H54 (cell line): Measurements from ENCODE around the gene SULF2.
"Not testable (repeated sequence)": the region's sequence is repeated elsewhere in the genome, so short reads cannot be mapped to it uniquely, and the experiment has no call there.

ENCODE experiments used
- DNase-seq: peaks from one replicate; pipeline ENCODE4 v3.0.0; 2011; ENCODE audit warnings: low spot score, mixed read lengths; ENCODE audit not compliant: insufficient read length
- FAIRE-seq: peaks from 3 replicates; lab custom pipeline; 2011; peaks lifted over from hg19 to GRCh38; lab: Jason Lieb, UNC
- POLR2A ChIP-seq: IDR thresholded peaks from 2 replicates; pipeline ENCODE4 v1.6.1; 2011; ENCODE audit warnings: low read depth, mild to moderate bottlenecking, low read length

The SULF2 gene

GRCh38 chr20:47815416-47815806 lies 30.1 kb upstream of the SULF2 start:
- no peak for TF ChIP-seq POLR2A
- FAIRE-seq (no peak), DNase-seq (no peak)

- no peak for TF ChIP-seq POLR2A
- FAIRE-seq (no peak), DNase-seq (no peak)
These were observed 29.5 kb upstream of the SULF2 start for GRCh38 chr20:47814632-47815415.

- DNase-seq (no peak), FAIRE-seq (no peak)
- no peak for TF ChIP-seq POLR2A
These were observed 25.6 kb upstream of the SULF2 start for GRCh38 chr20:47810721-47811347.

GRCh38 chr20:47810116-47810677 lies 24.9 kb upstream of the SULF2 start:
- DNase-seq (no peak), FAIRE-seq (no peak)
- TF ChIP-seq POLR2A = no peak

GRCh38 chr20:47809161-47809960 lies 24.1 kb upstream of the SULF2 start:
- no peak for FAIRE-seq
- no peak for TF ChIP-seq POLR2A
- no peak for DNase-seq

- TF ChIP-seq POLR2A = no peak
- FAIRE-seq = no peak
- no peak for DNase-seq
These were observed 20.7 kb upstream of the SULF2 start for GRCh38 chr20:47805951-47806350.

- not testable (repeated sequence) for DNase-seq, FAIRE-seq
These were observed 19.7 kb upstream of the SULF2 start for GRCh38 chr20:47804972-47805371.

DNA sequence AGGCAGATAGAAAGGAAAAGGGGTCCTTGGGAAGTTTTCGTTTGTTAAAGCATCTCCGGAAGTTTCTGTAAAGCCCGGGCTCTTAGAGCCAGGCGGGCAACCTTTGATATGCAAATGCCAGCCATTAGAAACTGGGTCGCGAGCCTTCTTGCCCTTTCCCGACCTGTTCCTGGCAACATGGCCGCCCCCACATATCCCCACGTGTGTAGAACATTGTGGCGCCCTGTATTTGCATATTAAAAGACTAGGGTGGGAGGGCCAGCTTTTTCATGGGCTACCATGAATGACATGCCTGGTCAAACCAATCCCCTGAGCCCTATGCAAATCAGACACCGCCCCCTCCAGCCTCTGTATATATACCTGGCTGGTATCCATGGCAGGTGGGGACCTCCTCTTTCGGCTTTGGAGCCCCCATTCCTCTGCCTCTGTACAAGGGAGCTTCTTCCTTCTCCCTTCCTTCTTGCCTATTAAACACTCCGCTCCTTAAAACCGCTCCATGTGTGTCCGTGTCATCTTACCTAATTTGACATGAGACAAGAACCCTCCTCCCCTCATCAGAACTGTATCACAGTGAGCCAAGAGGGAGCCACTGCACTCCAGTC lies 19.0 kb upstream of the SULF2 start:
- not testable (repeated sequence) for DNase-seq, FAIRE-seq

- TF ChIP-seq POLR2A = no peak
- no peak for FAIRE-seq
- no peak for DNase-seq
These were observed 17.7 kb upstream of the SULF2 start for GRCh38 chr20:47802975-47803374.

- DNase-seq (no peak), FAIRE-seq (no peak)
- no peak for TF ChIP-seq POLR2A
These were observed 17.1 kb upstream of the SULF2 start for GRCh38 chr20:47802226-47802920.

DNA sequence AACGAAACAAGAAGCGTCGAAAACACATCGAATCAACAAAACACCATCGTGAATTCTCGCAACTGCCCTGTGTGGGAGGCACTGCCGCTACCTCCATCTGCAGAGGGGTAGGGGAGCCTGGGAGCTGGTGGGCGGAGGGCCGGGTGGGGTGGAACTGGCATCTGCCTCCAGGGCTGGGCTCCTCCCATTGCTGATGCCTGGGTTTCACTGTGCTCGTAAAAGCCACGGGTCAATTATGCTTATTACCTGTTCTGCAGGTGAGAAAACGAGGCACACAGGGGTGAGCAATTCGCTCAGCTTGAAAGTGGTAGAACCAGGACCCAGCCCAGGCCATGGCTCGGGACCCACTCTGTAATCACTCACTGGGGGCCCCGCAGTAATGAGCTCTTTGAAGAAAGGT lies 16.5 kb upstream of the SULF2 start:
- DNase-seq (no peak), FAIRE-seq (no peak)
- TF ChIP-seq POLR2A = no peak

GRCh38 chr20:47801079-47801478 lies 15.8 kb upstream of the SULF2 start:
- DNase-seq (no peak), FAIRE-seq (no peak)
- TF ChIP-seq POLR2A = no peak

GRCh38 chr20:47800623-47801022 lies 15.3 kb upstream of the SULF2 start:
- no peak for DNase-seq
- TF ChIP-seq POLR2A = no peak
- FAIRE-seq = no peak
